ENCODE measurements around the gene CAMTA1. TPM values are rescaled to one million over a fixed set of nuclear protein-coding genes. Genes with fewer than 3 reads are reported as not detected.

CAMTA1 gene
- total and polyA plus RNA-seq, 12 donors = 123 to 265 (median 142) TPM

- Histone ChIP-seq H3K4me1 (peaks cover 0 to 3% (median 0%) of the 10 kb centered on the region in 9 donors), H3K4me3 (no peak overlapping the region), H3K9me3 (no peaks in the 10 kb centered on the region), H3K36me3 (no peaks in the 10 kb centered on the region), H3K27ac (no peak overlapping the region), H3K27me3 (no peaks in the 10 kb centered on the region)
- 94% methylated on average over 18 of the region's 18 CpGs for WGBS, 2 donors
- peak in 1 of 2 donors; percentile 1 for DNase-seq
- no peak for ATAC-seq
- TF ChIP-seq CTCF (IDR thresholded peaks at IDR 0.05) = no peak
- intact Hi-C loops (cut with DNase I) = no loop called here
Observed at GRCh38 chr1:7406641-7407543, 621.6 kb downstream of the CAMTA1 start.

- Histone ChIP-seq H3K36me3 (no peaks in the 10 kb centered on the region), H3K4me3 (no peak overlapping the region), H3K4me1 (no peaks in the 10 kb centered on the region), H3K27me3 (no peaks in the 10 kb centered on the region), H3K9me3 (no peaks in the 10 kb centered on the region), H3K27ac (no peak overlapping the region)
- intact Hi-C loops (cut with DNase I) = no loop called here
- no peak for TF ChIP-seq CTCF (IDR thresholded peaks at IDR 0.05)
- no peak for DNase-seq
- 93% methylated on average over 7 of the region's 7 CpGs for WGBS, 2 donors
- ATAC-seq = no peak
Observed at GRCh38 chr1:7407544-7407895, 622.3 kb downstream of the CAMTA1 start.

GRCh38 chr1:7407980-7408770 lies 622.9 kb downstream of the CAMTA1 start:
- ATAC-seq (peak in 1 of 8 donors; percentile 12), DNase-seq (peak in 1 of 2 donors; percentile 1)
- H3K9me3 ChIP-seq = no peaks in the 10 kb centered on the region
- 91 to 93% methylated on average over 23 of the region's 23 CpGs for WGBS, 2 donors
- no peak for TF ChIP-seq CTCF (IDR thresholded peaks at IDR 0.05)
- H3K27ac ChIP-seq = no peak overlapping the region
- intact Hi-C loops (cut with DNase I) = no loop called here
- H3K4me1 ChIP-seq = no peaks in the 10 kb centered on the region
- H3K4me3 ChIP-seq = no peak overlapping the region
- H3K27me3 ChIP-seq = no peaks in the 10 kb centered on the region
- H3K36me3 ChIP-seq = no peaks in the 10 kb centered on the region

GRCh38 chr1:7408771-7409150 lies 623.5 kb downstream of the CAMTA1 start:
- no peaks in the 10 kb centered on the region for H3K9me3 ChIP-seq
- 85 to 89% methylated on average over 5 of the region's 5 CpGs for WGBS, 2 donors
- intact Hi-C loops (cut with DNase I) = no loop called here
- ATAC-seq (peak in 1 of 8 donors; percentile 16), DNase-seq (no peak)
- no peaks in the 10 kb centered on the region for H3K27me3 ChIP-seq
- no peak for TF ChIP-seq CTCF (IDR thresholded peaks at IDR 0.05)
- H3K36me3 ChIP-seq = no peaks in the 10 kb centered on the region
- H3K27ac ChIP-seq = no peak overlapping the region
- H3K4me3 ChIP-seq = no peak overlapping the region
- H3K4me1 ChIP-seq = no peaks in the 10 kb centered on the region
